22Rv1 (cell line): Measurements from ENCODE around the gene TJP2.

Experiments
- H3K27ac ChIP-seq: fragments of 450-650 bp; 2 replicates; pipeline ENCODE4 v1.5.1; 2017
- CTCF ChIP-seq: fragments of 450-650 bp; IDR thresholded peaks from 2 replicates; pipeline ENCODE4 v1.5.1; 2017; ENCODE audit warnings: mild to moderate bottlenecking
- ZFX ChIP-seq: fragments of 450-650 bp; IDR thresholded peaks from 2 replicates; pipeline ENCODE4 v1.6.1; 2017; ENCODE audit warnings: antibody characterized with exemption, borderline replicate concordance

The TJP2 gene

GRCh38 chr9:69199769-69200470 is 25.8 kb downstream of the TJP2 start:
- TF ChIP-seq CTCF (no peak), ZFX (no peak)
- no peak overlapping the region for H3K27ac ChIP-seq

DNA sequence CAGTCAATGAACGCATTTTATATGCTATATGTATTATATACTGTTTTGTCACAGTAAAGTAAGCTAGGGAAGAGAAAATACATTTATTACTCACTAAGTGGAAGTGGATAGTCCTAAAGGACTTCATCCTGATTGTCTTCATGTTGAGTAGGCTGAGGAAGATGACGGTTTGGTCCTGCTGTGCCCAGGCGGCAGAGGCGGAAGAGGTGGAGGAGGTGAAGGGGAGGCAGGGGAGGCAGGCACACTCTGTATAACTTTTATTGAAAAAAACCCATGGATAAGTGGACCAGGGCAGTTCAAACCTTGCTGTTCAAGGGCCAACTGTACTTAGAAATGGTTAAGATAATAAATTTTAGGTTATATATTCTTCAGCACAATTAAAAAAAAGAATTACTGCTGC is 28.5 kb downstream of the TJP2 start:
- TF ChIP-seq ZFX = no peak
- no peak for TF ChIP-seq CTCF
- H3K27ac ChIP-seq = no peak overlapping the region

GRCh38 chr9:69204326-69204725 is 30.2 kb downstream of the TJP2 start:
- TF ChIP-seq ZFX (no peak), CTCF (no peak)
- H3K27ac ChIP-seq = no peak overlapping the region

DNA sequence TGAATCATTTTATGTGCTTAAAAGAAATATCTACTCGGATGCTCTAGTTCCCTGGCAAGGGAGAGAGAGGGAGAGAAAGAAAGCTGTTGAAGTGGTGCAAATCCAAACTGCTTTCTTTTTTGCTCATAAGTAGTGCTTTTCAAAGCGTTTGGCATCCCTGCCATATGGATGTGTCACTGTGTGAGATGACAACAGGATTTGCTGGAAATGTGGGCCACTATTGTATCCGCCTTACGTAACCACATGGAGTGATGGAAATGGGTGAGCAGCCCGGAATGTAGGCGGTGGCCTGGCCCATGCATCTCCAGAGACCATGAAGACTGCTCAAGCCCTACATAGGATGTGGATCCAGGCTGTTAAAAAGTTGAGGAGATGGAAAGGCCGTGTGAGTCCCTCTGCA is 30.8 kb downstream of the TJP2 start:
- no peak overlapping the region for H3K27ac ChIP-seq
- TF ChIP-seq ZFX (no peak), CTCF (no peak)

DNA sequence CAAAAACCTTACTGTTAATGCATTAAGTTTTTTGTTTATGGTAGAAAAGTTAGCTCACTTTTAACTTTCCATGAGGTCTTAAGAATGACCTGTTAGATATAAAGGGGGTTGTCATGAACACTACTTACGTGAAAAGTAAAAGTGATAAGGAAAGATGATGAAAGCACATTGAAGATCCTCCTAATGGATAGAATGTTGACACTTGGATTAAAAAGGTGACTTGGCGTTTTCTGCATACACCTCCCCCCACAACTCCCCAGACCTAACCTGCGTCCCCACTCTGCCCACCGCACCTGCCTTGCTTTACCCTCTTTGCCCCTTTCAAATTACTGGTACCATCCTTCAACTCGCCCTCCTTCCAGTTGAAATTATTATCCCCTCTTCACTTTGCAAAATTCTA is 32.0 kb downstream of the TJP2 start:
- no peak overlapping the region for H3K27ac ChIP-seq
- no peak for TF ChIP-seq ZFX
- TF ChIP-seq CTCF = no peak

DNA sequence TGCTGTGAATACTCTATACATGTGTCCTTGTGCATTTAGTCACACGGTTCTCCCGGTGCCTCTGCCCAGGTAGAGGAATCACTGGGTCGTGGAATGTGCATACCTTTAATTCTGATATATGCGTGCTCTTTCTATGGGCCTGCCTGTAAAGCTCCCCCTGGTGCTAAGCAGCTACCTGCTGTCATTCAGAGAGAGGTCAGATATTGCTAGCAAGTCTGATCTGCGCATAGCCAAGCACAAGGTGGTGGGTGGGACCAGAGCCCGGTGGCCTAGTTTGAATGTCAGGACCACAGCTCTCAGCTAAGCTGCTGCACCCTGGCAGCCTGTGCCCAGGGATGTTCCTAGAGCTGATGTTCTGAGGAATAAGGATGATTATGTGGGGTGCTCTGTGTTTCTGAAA is 33.4 kb downstream of the TJP2 start:
- no peak for TF ChIP-seq ZFX
- TF ChIP-seq CTCF = no peak
- H3K27ac ChIP-seq = no peak overlapping the region

GRCh38 chr9:69211424-69212036 is 37.5 kb downstream of the TJP2 start:
- no peak overlapping the region for H3K27ac ChIP-seq
- no peak for TF ChIP-seq ZFX
- no peak for TF ChIP-seq CTCF
